AG09309 (cell line): ENCODE data around the gene MKI67.

Source experiments
- DNase-seq: peaks from one replicate; pipeline ENCODE4 v3.0.0-alpha.2; 2010; ENCODE audit warnings: low read depth
- H3K4me3 ChIP-seq: 2 replicates; pipeline ENCODE4 v1.5.1; 2011; ENCODE audit warnings: mild to moderate bottlenecking, low read depth, low read length, moderate library complexity; ENCODE audit not compliant: control insufficient read depth
- TF ChIP-seq, protein P1 (sequence below): IDR thresholded peaks from 2 replicates; pipeline ENCODE4 v1.5.1; 2011; ENCODE audit warnings: mild to moderate bottlenecking, low read depth, low read length, inconsistent platforms; ENCODE audit not compliant: insufficient read depth, control insufficient read depth; ENCODE audit errors: missing control alignments

The MKI67 gene

DNA sequence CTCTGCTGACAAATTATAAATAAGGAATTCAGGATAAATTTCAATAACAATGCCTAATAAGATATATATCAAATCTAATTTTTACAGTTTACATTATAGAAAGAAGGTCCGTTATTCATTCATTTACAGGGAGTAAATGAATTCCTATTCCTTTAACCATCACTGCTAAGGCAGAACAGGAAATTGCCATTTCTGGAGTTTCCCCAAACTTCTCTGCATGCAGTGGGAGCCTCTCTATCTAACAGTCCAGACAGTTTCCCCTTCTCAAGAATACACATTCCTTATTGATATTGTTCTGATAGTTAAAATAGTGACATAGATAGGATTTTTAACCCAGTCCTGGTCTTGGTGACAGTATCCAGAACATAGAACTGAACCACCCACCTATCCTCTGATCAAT, 24.3 kb downstream of the MKI67 start:
- TF ChIP-seq, protein P1, sequence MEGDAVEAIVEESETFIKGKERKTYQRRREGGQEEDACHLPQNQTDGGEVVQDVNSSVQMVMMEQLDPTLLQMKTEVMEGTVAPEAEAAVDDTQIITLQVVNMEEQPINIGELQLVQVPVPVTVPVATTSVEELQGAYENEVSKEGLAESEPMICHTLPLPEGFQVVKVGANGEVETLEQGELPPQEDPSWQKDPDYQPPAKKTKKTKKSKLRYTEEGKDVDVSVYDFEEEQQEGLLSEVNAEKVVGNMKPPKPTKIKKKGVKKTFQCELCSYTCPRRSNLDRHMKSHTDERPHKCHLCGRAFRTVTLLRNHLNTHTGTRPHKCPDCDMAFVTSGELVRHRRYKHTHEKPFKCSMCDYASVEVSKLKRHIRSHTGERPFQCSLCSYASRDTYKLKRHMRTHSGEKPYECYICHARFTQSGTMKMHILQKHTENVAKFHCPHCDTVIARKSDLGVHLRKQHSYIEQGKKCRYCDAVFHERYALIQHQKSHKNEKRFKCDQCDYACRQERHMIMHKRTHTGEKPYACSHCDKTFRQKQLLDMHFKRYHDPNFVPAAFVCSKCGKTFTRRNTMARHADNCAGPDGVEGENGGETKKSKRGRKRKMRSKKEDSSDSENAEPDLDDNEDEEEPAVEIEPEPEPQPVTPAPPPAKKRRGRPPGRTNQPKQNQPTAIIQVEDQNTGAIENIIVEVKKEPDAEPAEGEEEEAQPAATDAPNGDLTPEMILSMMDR = no peak
- no peak overlapping the region for H3K4me3 ChIP-seq
- no peak for DNase-seq

DNA sequence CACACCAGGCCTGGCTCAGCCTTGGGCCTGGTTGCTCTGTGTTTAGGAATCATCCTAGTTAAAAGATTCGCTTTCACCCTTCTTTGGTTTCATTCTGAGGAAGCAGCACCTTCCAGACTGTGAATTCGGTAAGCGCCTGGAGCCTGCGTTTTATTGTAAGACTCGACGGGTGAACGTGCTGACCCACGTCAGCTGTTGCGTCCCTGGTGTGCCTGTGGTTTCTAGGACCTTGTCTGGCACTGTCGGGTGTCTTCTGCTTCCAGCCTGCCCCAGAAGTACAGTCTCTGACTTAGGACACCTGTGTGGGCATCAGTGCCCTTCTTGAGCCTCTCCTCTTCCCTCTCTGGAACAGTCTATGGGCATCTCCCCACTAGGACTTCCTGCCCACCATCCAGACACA, 26.3 kb downstream of the MKI67 start:
- no peak for DNase-seq
- no peak overlapping the region for H3K4me3 ChIP-seq
- TF ChIP-seq, protein P1 = no peak

DNA sequence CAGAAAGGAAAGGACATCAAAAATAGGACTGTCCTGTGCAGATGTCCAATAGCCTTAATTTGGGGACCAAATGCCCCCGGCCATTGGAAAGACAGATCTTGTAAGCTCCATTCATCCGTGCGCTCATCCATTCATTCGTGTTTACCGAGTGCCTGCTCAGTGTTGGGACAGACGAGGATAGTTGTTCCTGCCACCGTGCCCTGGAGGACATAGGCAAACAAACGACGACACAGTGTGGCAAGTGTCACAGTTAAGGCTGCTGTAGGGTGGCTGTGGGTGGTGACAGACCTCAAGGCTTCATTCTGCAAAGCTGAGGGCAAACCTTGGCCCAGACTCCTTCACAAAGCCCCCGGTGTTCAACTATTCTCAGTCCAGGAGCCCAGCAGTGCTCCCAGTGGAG, 27.6 kb downstream of the MKI67 start:
- H3K4me3 ChIP-seq = no peak overlapping the region
- DNase-seq = no peak
- TF ChIP-seq, protein P1 = no peak

DNA sequence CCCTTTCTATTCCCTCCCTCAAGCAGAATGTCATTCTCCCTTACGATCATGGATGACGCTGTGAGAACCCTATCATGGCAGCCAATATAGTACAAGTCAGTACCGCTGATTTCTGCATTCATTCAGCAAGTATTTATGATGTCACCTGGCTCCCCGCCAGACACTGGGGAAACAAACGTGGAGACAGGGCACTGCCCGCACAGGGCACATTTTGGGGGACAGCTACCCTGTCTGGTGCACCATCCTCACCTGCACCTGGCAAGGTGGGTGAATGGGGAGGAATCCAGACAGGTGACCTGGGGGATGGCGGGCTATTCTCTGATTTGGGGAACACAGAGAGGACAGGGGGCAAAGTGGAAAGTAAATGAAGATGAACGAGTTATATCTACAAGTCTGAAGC, 28.4 kb downstream of the MKI67 start:
- no peak for DNase-seq
- TF ChIP-seq, protein P1 = no peak
- H3K4me3 ChIP-seq = no peak overlapping the region

DNA sequence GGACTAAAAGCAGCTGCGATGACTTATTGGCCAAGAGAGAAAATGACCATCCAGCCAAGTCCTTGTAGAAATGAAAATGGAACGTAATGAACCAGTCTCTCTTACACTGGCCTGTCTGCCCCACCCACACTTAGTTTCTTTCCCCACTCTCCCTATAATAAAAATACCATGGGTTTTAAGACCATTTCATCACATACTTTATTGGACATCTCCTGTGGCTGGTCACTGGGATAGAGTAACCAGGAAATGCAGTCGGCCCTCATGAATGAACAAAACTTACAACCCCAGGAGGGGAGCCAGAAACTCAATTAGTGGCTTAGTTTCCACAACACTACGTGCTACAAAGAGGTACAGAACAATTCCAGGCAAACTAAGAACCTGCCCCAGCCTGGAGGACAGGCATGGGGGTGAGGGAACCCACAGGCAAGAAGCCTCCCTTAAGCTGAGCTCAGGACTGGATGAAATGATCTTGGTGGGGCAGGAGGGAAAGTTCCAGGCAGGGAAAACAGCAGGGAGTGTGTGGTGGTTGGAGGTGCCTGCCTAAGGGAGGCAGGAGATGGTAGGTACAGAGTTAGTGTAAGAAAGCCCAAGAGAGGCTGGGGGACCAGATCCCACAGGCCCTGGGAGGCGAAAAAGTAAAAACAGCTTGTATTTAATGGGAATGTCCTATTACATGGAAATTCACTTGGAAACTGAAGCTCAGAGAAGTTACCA, 29.6 kb downstream of the MKI67 start:
- H3K4me3 ChIP-seq = no peak overlapping the region
- peak; percentile 71 for DNase-seq
- TF ChIP-seq, protein P1 = no peak

DNA sequence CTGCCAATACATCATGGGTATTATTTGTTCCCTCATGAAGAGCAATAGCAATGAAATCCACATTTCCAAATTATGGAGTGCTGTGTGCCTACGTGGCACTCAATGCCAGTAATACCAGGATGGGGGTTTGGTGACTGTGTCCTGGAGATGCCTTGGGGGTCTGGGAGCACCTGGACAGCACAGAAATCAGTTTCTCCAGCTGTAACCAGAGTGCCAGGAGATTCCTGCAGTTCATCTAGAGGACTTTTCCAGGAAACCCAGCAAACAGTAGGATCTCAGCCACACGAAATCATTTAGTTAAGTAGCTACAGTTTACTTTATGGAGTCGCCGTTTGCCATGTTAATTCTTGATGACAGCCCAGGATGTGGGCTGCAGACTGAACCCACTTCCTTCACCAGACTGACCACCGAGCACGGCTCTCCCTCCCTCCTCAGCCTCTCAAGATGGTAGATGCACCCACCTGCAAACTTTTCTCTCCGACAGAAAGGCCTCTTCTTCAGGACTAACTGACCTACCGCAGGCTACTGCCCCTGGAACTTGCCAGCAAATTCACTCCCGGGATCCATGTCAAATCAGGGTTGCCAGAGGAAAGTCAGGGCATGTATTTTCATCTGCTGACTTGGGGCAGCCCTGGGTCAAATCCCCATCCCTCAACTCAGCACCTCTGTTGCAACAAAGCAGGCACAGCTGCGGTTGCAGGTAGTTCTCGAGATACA, 30.3 kb downstream of the MKI67 start:
- no peak overlapping the region for H3K4me3 ChIP-seq
- TF ChIP-seq, protein P1 = no peak
- no peak for DNase-seq
